ENCODE measurements around the gene IDH2. TPM values are rescaled to one million over a fixed set of nuclear protein-coding genes. Genes with fewer than 3 reads are reported as not detected.
"Not testable (repeated sequence)": the region's sequence is repeated elsewhere in the genome, so short reads cannot be mapped to it uniquely, and the experiment has no call there.

IDH2 gene
- total RNA-seq, 1 experiment from 2014 or later: 53.3 TPM

- no peak for TF ChIP-seq AFF4 (CRISPR knock-in tag; IDR thresholded peaks at IDR 0.05; ENCODE audit: borderline replicate concordance)
Measured at GRCh38 chr15:90074023-90074422, 28.2 kb downstream of the IDH2 start (continued).

DNA sequence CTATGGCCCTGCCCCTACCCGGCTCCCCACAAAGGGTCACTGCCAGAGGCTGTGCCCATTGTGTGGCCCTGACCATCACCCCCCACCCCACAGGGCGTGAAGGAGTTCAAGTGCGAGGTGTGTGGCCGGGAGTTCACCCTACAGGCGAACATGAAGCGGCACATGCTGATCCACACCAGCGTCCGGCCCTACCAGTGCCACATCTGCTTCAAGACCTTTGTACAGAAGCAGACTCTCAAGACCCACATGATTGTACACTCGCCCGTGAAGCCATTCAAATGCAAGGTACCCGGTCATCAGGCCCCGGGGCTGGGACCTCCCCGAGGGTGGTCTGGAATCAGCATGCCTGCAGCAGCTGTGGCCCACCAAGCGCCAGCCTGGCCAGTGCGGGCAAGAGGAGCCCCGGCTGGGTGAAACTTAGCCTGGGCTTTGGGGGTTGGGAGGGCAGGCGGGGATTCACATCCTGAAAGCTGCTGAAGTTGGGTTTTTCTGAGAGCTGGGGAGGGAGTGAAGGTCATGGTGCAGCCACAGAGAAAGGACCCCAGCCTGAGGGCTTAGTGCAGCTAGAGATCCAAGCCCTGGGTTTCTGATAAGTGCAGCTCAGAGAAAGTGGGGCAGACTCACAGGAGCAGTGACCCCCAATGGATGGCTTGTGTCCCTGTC lies 29.2 kb downstream of the IDH2 start:
- peaks cover 14% of the 10 kb centered on the region for H3K36me3 Mint-ChIP-seq
- H3K4me3 Mint-ChIP-seq: no peak overlapping the region
- no peaks in the 10 kb centered on the region for H3K27me3 Mint-ChIP-seq (ENCODE audit: low read depth)
- peak overlapping the region; percentile 76; the same call in 1 of the 2 replicates for H3K27ac Mint-ChIP-seq
- H3K4me1 Mint-ChIP-seq: peaks cover 14% of the 10 kb centered on the region
- no peak for TF ChIP-seq MXD4 (CRISPR knock-in tag; IDR thresholded peaks at IDR 0.05; ENCODE audit: borderline replicate concordance)
- DNase-seq (ENCODE audit: low spot score) (no peak), ATAC-seq (no peak)
- H3K9me3 Mint-ChIP-seq: no peaks in the 10 kb centered on the region
- ChIA-PET CTCF (interaction anchor here (0.7 to 0.9 kb wide), 2 partner anchors 102 to 175 kb away, joined by 3 to 5 read pairs; no protein-coding TSS in a partner anchor), POLR2A (no interaction called here)

DNA sequence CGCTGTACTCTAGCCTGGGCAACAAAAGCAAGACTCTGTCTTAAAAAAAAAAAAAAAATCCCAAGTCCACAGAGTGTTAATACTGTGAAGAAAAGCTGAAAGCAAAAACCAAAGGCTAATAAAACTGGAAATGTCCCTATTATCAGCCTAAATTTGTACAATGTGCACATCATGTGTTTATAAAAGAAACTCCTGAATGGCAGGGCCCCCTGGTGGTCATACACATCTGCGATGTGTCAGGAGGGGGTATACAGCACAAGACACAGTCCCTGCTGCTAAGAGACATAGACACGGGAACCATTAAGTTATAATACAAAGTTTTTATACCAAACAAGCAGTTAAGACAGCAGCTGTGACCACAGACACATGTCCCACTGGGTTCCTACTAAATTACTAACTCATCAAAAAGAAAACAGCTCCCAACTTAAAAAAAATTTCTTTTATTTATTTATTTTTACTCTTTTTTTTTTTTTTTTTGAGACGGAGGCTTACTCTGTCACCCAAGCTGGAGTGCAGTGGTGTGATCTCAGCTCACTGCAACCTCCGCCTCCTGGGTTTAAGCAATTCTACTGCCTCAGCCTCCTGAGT lies 31.0 kb downstream of the IDH2 start:
- CTCF ChIA-PET: interaction anchor here (0.7 to 1.2 kb wide), 3 partner anchors 10 to 173 kb away, joined by 3 to 5 read pairs (median 4); no protein-coding TSS in a partner anchor
- Mint-ChIP-seq H3K4me3 (no peak overlapping the region), H3K27me3 (ENCODE audit: low read depth) (no peaks in the 10 kb centered on the region), H3K4me1 (peaks cover 10% of the 10 kb centered on the region), H3K27ac (no peak overlapping the region), H3K36me3 (peaks cover 8% of the 10 kb centered on the region), H3K9me3 (no peaks in the 10 kb centered on the region)
- TF ChIP-seq ATF2 (CRISPR knock-in tag; IDR thresholded peaks at IDR 0.05; ENCODE audit: borderline replicate concordance, low read depth) (no peak), RORB (CRISPR knock-in tag; IDR thresholded peaks at IDR 0.05) (no peak), MLX (CRISPR knock-in tag; IDR thresholded peaks at IDR 0.05) (no peak), CBFB (CRISPR knock-in tag; IDR thresholded peaks at IDR 0.05; ENCODE audit: low read depth) (no peak), CREM (CRISPR knock-in tag; IDR thresholded peaks at IDR 0.05) (no peak), ATF1 (CRISPR knock-in tag; IDR thresholded peaks at IDR 0.05) (no peak)
- TF ChIP-seq, protein P1, sequence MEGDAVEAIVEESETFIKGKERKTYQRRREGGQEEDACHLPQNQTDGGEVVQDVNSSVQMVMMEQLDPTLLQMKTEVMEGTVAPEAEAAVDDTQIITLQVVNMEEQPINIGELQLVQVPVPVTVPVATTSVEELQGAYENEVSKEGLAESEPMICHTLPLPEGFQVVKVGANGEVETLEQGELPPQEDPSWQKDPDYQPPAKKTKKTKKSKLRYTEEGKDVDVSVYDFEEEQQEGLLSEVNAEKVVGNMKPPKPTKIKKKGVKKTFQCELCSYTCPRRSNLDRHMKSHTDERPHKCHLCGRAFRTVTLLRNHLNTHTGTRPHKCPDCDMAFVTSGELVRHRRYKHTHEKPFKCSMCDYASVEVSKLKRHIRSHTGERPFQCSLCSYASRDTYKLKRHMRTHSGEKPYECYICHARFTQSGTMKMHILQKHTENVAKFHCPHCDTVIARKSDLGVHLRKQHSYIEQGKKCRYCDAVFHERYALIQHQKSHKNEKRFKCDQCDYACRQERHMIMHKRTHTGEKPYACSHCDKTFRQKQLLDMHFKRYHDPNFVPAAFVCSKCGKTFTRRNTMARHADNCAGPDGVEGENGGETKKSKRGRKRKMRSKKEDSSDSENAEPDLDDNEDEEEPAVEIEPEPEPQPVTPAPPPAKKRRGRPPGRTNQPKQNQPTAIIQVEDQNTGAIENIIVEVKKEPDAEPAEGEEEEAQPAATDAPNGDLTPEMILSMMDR (IDR thresholded peaks at IDR 0.05): peak; percentile 42; the same call in 1 of the 2 replicates
- DNase-seq (ENCODE audit: low spot score) (peak; percentile 48), ATAC-seq (no peak)
- POLR2A ChIA-PET: no interaction called here

DNA sequence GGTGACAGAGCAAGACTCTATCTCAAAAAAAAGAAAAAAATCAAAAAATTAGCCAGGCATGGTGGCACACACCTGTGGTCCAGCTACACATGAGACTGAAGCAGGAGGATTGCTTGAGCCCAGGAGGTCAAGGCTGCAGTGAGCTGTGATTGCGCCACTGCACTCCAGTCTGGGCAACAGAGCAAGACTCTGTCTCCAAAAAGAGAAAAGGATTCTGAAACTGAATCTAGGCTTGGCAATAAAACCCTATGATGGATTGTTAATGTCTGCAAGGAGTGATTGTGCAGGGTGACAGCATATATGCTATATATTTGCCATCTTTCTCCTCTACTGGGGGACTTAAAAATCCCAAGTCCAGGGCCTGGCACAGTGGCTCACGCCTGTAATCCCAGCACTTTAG lies 31.6 kb downstream of the IDH2 start:
- ChIA-PET CTCF (interaction anchor here (0.7 to 1.2 kb wide), 4 partner anchors 16 to 173 kb away, joined by 3 to 6 read pairs (median 4); no protein-coding TSS in a partner anchor), POLR2A (interaction anchor here (0.7 kb wide), 1 partner anchor 69 kb away, joined by 3 read pairs; no protein-coding TSS in a partner anchor)
- H3K9me3 Mint-ChIP-seq; H3K27ac Mint-ChIP-seq; H3K36me3 Mint-ChIP-seq; H3K4me1 Mint-ChIP-seq; DNase-seq (ENCODE audit: low spot score); H3K27me3 Mint-ChIP-seq (ENCODE audit: low read depth); H3K4me3 Mint-ChIP-seq; ATAC-seq: not testable (repeated sequence)
